Heart right ventricle (tissue), 16 donors: ENCODE measurements around the gene TNFRSF1B. TPM values are rescaled to one million over a fixed set of nuclear protein-coding genes. Genes with fewer than 3 reads are reported as not detected.
A peak's percentile ranks its signal among the peaks of the same experiment; 100 is the strongest.

Source experiments
- ATAC-seq, 8 donors: fragments of 200-7000 bp; cut with Tn5 transposase; one replicate each; pipeline ENCODE4 v1.9.1; 2020; ENCODE audit warnings: mild to moderate bottlenecking in 8 of 8, moderate library complexity in 8 of 8, moderate number of reproducible peaks in 1 of 8
- DNase-seq, 2 donors: peaks; one replicate each; pipeline ENCODE4 v3.0.0-alpha.2; 2020
- H3K27ac ChIP-seq, 10 donors: fragments of 200-600 bp; sonication (generic) in 2 of 10; one replicate each; pipeline versions ENCODE4 v1.5.0 to v1.8.0; 2020 to 2022; ENCODE audit warnings: mild to moderate bottlenecking in 3 of 10
- H3K27me3 ChIP-seq, 7 donors: fragments of 200-600 bp; one replicate each; pipeline ENCODE4 v1.8.0; 2021 to 2022; ENCODE audit warnings: mild to moderate bottlenecking in 2 of 7
- H3K36me3 ChIP-seq, 9 donors: fragments of 200-600 bp; sonication (generic) in 1 of 9; one replicate each; pipeline versions ENCODE4 v1.5.0 to v1.8.0; 2020 to 2022; ENCODE audit warnings: mild to moderate bottlenecking in 2 of 9
- H3K4me1 ChIP-seq, 9 donors: fragments of 200-600 bp; sonication (generic) in 1 of 9; one replicate each; pipeline versions ENCODE4 v1.5.0 to v1.8.0; 2020 to 2022; ENCODE audit warnings: mild to moderate bottlenecking in 4 of 9
- H3K4me3 ChIP-seq, 10 donors: fragments of 200-600 bp; sonication (generic) in 2 of 10; one replicate each; pipeline versions ENCODE4 v1.5.0 to v1.8.0; 2020 to 2022; ENCODE audit warnings: mild to moderate bottlenecking in 7 of 10, moderate library complexity in 2 of 10
- H3K9me3 ChIP-seq, 11 donors: fragments of 200-600 bp in 10 of 11; sonication (generic) in 2 of 11; one replicate each; pipeline versions ENCODE4 v1.5.0 to v1.8.0; 2013 to 2022; ENCODE audit warnings: mild to moderate bottlenecking in 2 of 11, control low read depth in 1 of 11, moderate library complexity in 1 of 11
- WGBS, 2 donors: extraction: QIAGEN DNeasy Blood & Tissue Kit; methylation state at CpG; one replicate each; pipeline ENCODE4 v1.1.7; 2013; ENCODE audit warnings: inconsistent platforms in 1 of 2; 5-methylcytosine and 5-hydroxymethylcytosine counted together
- intact Hi-C, 10 donors: fragments of 100-400 bp; cut with DNase I; formaldehyde crosslinking; loops; one replicate each; pipeline versions ENCODE4 v1.11.1 to v1.14.2; 2022
- polyA plus RNA-seq, 2 donors: library from polyadenylated mRNA; stranded (reverse); fragments of 200-250 nt; gene quantifications; one replicate each; pipeline ENCODE4 v1.2.3, GENCODE V29; 2013
- total RNA-seq, 10 donors: library from RNA; stranded (reverse); fragmentation: NEBNext Ultra II Directional in 3 of 10; extraction: Animal tissue kit (Norgen Biotek cat#: 25700) in 3 of 10; gene quantifications; one replicate each; pipeline versions ENCODE4 v1.2.1 to v1.2.4, GENCODE V29; 2021 to 2023
- TF ChIP-seq, protein P1 (sequence below), 9 donors: fragments of 200-600 bp; sonication (generic) in 2 of 9; IDR thresholded peaks; one replicate each; pipeline versions ENCODE4 v1.5.0 to v1.8.0; 2021 to 2022; ENCODE audit warnings: antibody characterized with exemption in 9 of 9, mild to moderate bottlenecking in 5 of 9, moderate library complexity in 1 of 9
- donor health status: Arrhythmogenic right ventricular cardiomyopathy.
- donor health status: ischemic (EF 13 %, LVEDD 7.1; RV severe dilation, severe dysfunction).
- donor health status: healthy with polysubstance abuse.
- donor health status: DM: no; HTN: yes; CAD: no.
- donor health status: DM: no; HTN: no; CAD: no.
- donor health status: ischemic (EF 25% LVEDD 6.9; RV normal size, moderate dysfunction).
- donor health status: ischemic (EF 25% LVEDD 5.7; RV mildly dilated, moderate dysfunction).
- donor health status: healthy.
- donor health status: DM: yes; HTN: yes; CAD: no.
- donor health status: Ischemic cardiomyopathy.
- donor health status: ischemic (EF 35%, LVEDD 5.7; RV mildly dilated, moderate dysfunction).
- donor health status: nonischemic (EF 11% LVEDD 7.7; RV severe dilation, severe dysfunction).
- donor health status: DM: yes; HTN: yes; CAD: no.
- donor health status: PGD.
- donor health status: ischemic (EF 29% LVEDD 5.4; RV normal size, mild dysfunction).
- donor health status: nonischemic (EF 23%, LVEDD 6.1; RV moderate dilation, normal function).

TNFRSF1B gene
- total and polyA plus RNA-seq, 12 donors: 8.0 to 55.4 (median 15.2) TPM

DNA sequence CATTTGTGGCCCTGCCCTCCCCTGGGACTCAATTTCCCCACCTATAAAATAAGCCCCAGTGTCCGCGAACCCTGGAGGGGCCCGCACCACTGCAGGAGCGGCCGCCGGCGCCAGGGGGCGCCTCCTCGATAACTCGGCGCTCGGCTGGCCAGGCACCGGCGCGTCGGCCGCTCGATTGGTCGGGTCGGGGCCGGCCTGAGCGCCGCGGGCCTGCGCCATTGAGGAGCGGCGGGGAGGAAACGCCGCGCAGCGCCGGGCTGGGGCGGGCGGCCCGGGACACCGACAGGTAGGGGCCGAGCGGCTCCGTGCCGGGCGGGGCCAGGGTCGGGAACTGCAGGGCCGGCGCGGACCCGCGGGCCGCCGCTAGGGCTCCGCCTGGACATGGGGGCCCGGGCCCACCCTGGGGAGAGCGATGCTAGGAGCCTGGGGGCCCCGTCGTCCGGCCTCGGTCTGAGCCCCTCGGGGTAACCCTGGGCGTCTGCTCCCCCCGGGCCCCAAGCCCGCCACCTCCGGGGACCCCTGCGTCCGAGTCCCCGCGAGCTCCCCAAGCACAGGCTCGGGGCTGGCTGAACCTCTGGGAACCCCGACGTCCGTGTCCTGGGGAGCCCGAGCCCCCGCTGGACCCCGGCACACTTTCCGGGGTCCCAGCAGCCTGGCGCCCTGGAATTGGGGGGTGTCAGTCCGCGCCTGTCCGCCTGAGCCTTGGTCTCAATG is 63.2 kb downstream of the TNFRSF1B start, which contains the start of gene VPS13D:
Gene VPS13D (plus strand): TSS at position 196 of the 714 bp plus-strand sequence. CDS start 4,237 bp downstream, outside the sequence.
- DNase-seq: peak; percentile 80 to 89
- TF ChIP-seq, protein P1, sequence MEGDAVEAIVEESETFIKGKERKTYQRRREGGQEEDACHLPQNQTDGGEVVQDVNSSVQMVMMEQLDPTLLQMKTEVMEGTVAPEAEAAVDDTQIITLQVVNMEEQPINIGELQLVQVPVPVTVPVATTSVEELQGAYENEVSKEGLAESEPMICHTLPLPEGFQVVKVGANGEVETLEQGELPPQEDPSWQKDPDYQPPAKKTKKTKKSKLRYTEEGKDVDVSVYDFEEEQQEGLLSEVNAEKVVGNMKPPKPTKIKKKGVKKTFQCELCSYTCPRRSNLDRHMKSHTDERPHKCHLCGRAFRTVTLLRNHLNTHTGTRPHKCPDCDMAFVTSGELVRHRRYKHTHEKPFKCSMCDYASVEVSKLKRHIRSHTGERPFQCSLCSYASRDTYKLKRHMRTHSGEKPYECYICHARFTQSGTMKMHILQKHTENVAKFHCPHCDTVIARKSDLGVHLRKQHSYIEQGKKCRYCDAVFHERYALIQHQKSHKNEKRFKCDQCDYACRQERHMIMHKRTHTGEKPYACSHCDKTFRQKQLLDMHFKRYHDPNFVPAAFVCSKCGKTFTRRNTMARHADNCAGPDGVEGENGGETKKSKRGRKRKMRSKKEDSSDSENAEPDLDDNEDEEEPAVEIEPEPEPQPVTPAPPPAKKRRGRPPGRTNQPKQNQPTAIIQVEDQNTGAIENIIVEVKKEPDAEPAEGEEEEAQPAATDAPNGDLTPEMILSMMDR (IDR thresholded peaks at IDR 0.05): peak; percentile 85 to 99 (median 94)
- no peaks in the 10 kb centered on the region for H3K9me3 ChIP-seq
- peak within 1 kb of the TSS; percentile 72 to 98 (median 96) for H3K27ac ChIP-seq
- intact Hi-C loops: no loop called here
- peak within 1 kb of the TSS; percentile 71 to 100 (median 98) for H3K4me3 ChIP-seq
- WGBS, 2 donors: 0% methylated on average over 65 to 77 of the region's 77 CpGs
- peaks cover 0 to 15% (median 6%) of the 10 kb centered on the region in 9 donors for H3K36me3 ChIP-seq
- peak; percentile 77 to 95 (median 86) for ATAC-seq
- H3K4me1 ChIP-seq: peaks cover 2 to 29% (median 16%) of the 10 kb centered on the region in 9 donors
- no peaks in the 10 kb centered on the region for H3K27me3 ChIP-seq

DNA sequence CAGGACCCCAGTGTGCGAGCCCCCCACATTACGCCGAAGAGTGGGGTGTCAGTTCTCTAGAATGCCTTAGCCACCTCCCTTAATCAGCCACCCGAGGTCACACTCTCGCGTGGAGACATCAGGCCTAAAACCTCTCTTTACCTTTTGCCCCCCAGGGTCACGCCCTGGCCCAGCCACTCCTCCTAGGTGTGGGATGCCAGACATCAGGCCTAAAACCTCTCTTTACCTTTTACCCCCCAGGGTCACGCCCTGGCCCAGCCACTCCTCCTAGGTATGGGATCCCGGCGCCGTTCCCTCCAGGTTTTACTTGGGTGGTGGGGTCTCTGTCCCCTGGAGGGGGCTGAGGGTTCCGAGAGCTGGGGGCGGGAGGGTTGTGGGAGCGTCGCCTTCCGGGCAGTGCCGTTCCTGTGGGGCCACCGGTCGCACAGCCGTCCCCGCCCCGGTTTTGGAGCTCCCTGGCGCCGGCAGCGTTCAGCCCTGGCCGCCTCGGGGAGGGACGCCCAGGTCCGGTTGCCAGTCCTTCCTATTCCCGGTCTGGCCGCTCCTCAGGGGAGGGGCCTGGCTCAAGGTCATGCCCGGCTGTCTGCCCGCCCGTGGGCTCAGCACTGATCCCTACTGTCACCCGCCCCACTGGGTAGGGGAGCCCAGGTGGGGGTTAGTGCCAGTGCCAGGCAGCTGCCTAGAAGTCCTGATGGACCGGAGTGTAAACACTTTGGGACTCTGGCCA is 63.9 kb downstream of the TNFRSF1B start:
- 1% methylated on average over 26 to 36 of the region's 36 CpGs for WGBS, 2 donors
- Histone ChIP-seq H3K4me3 (peak overlapping the region; percentile 71 to 100 (median 98)), H3K9me3 (no peaks in the 10 kb centered on the region), H3K36me3 (peaks cover 0 to 22% (median 12%) of the 10 kb centered on the region in 9 donors), H3K27ac (peak overlapping the region; percentile 72 to 98 (median 96)), H3K27me3 (no peaks in the 10 kb centered on the region), H3K4me1 (peaks cover 2 to 29% (median 16%) of the 10 kb centered on the region in 9 donors)
- DNase-seq (peak; percentile 56 to 64), ATAC-seq (peak; percentile 66 to 89 (median 83))
- intact Hi-C loops: no loop called here
- TF ChIP-seq, protein P1 (IDR thresholded peaks at IDR 0.05): no peak

DNA sequence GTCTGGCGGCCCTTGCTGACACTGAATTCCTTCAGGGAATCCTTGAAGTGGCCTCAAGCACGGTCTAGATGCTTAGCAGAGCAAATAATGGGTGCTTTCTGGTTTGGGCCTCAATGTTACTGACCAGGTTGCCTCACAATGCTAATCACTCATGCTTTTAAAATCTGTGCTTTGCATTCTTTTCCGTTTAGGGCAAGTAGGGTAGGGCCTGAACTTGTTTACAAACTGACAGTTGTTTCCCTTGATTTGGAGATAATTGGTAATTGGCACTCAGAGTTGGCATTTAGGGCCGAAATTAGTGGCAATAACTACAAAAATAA is 64.4 kb downstream of the TNFRSF1B start:
- Histone ChIP-seq H3K36me3 (peaks cover 0 to 28% (median 16%) of the 10 kb centered on the region in 9 donors), H3K27ac (peak overlapping the region; percentile 72 to 98 (median 96)), H3K9me3 (no peaks in the 10 kb centered on the region), H3K27me3 (no peaks in the 10 kb centered on the region), H3K4me1 (peaks cover 2 to 29% (median 16%) of the 10 kb centered on the region in 9 donors), H3K4me3 (peak overlapping the region; percentile 71 to 100 (median 98))
- no peak for ATAC-seq
- TF ChIP-seq, protein P1 (IDR thresholded peaks at IDR 0.05): no peak
- 11 to 24% methylated on average over 4 of the region's 4 CpGs for WGBS, 2 donors
- intact Hi-C loops: no loop called here
- no peak for DNase-seq

DNA sequence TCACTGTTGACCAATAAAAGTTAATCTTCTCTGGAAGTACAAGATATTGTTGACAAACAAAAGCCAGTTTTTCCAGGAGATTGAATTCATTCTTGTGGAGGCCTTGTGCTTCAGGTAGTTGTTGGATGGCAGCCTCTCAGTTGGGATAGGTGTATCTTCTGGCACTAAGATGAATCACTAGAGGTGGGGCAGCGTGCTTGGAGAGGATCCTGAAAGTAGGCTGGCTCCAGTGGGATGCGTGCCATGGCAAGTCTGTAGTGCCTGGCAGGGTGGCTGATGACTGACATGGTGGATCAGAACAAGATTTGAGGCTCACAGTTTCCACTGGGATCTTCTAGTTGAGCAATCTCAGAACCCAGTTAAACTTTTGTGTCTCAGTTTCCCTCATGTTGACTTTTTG is 65.4 kb downstream of the TNFRSF1B start:
- H3K27ac ChIP-seq: peak overlapping the region in 2 of 10 donors; percentile 42 to 97
- intact Hi-C loops: loop anchor here in 1 of 10 donors (2.0 kb wide), 1 partner anchor 45 kb away; no protein-coding TSS in a partner anchor

More for the DNA sequence above, 65.4 kb downstream of the TNFRSF1B start:
- H3K4me3 ChIP-seq: no peak overlapping the region
- H3K4me1 ChIP-seq: peaks cover 2 to 29% (median 16%) of the 10 kb centered on the region in 9 donors
- no peaks in the 10 kb centered on the region for H3K27me3 ChIP-seq
- ATAC-seq (peak in 3 of 8 donors; percentile 19 to 42 (median 20)), DNase-seq (peak; percentile 30 to 46)
- WGBS, 2 donors: 60 to 70% methylated on average over 2 of the region's 2 CpGs
- TF ChIP-seq, protein P1 (IDR thresholded peaks at IDR 0.05): no peak
- no peaks in the 10 kb centered on the region for H3K9me3 ChIP-seq
- peaks cover 0 to 37% (median 16%) of the 10 kb centered on the region in 9 donors for H3K36me3 ChIP-seq
